AG09309 (cell line): ENCODE measurements around the gene USP36.
"Not testable (repeated sequence)": the region's sequence is repeated elsewhere in the genome, so short reads cannot be mapped to it uniquely, and the experiment has no call there.

Source experiments
- DNase-seq: peaks from one replicate; pipeline ENCODE4 v3.0.0-alpha.2; 2010; ENCODE audit warnings: low read depth
- H3K4me3 ChIP-seq: 2 replicates; pipeline ENCODE4 v1.5.1; 2011; ENCODE audit warnings: mild to moderate bottlenecking, low read depth, low read length, moderate library complexity; ENCODE audit not compliant: control insufficient read depth
- CTCF ChIP-seq: IDR thresholded peaks from 2 replicates; pipeline ENCODE4 v1.5.1; 2011; ENCODE audit warnings: mild to moderate bottlenecking, low read depth, low read length, inconsistent platforms; ENCODE audit not compliant: insufficient read depth, control insufficient read depth; ENCODE audit errors: missing control alignments

USP36 gene

GRCh38 chr17:78840780-78841611, at the start of gene USP36:
TSS of gene USP36 (minus strand) at chr17:78840814. CDS start at chr17:78836363, 4,451 bp downstream.
- TF ChIP-seq CTCF, result no peak
- H3K4me3 ChIP-seq, result peak within 1 kb of the TSS; percentile 90
- peak; percentile 95 for DNase-seq

GRCh38 chr17:78890096-78890495, 49.5 kb upstream of the USP36 start:
- H3K4me3 ChIP-seq, DNase-seq: not testable (repeated sequence)

- no peak for DNase-seq
- H3K4me3 ChIP-seq, result no peak overlapping the region
- no peak for TF ChIP-seq CTCF
Observed at GRCh38 chr17:78889531-78889930, 48.9 kb upstream of the USP36 start.

- TF ChIP-seq CTCF, result no peak
- H3K4me3 ChIP-seq, result no peak overlapping the region
- no peak for DNase-seq
Observed at GRCh38 chr17:78888941-78889518, 48.4 kb upstream of the USP36 start.

- no peak for DNase-seq
- no peak overlapping the region for H3K4me3 ChIP-seq
- TF ChIP-seq CTCF, result no peak
Observed at GRCh38 chr17:78886954-78887353, 46.3 kb upstream of the USP36 start.

GRCh38 chr17:78885956-78886355, 45.3 kb upstream of the USP36 start:
- no peak overlapping the region for H3K4me3 ChIP-seq
- TF ChIP-seq CTCF, result no peak
- no peak for DNase-seq
